ENCODE measurements around the gene MICAL3.

MICAL3 gene

GRCh38 chr22:17804331-17805080 is 219.9 kb downstream of the MICAL3 start:
- DNase-seq = no peak

GRCh38 chr22:17803609-17804270 is 220.6 kb downstream of the MICAL3 start:
- DNase-seq = no peak

- DNase-seq = no peak
Measured at GRCh38 chr22:17802822-17803221, 221.5 kb downstream of the MICAL3 start.

GRCh38 chr22:17802411-17802810 is 221.9 kb downstream of the MICAL3 start:
- no peak for DNase-seq

- no peak for DNase-seq
Measured at GRCh38 chr22:17797721-17798559, 226.4 kb downstream of the MICAL3 start.

GRCh38 chr22:17796695-17797094 is 227.7 kb downstream of the MICAL3 start:
- no peak for DNase-seq

GRCh38 chr22:17795661-17796548 is 228.5 kb downstream of the MICAL3 start:
- DNase-seq = no peak

- DNase-seq = no peak
Measured at GRCh38 chr22:17794726-17795542, 229.4 kb downstream of the MICAL3 start.

GRCh38 chr22:17792854-17793434 is 231.4 kb downstream of the MICAL3 start:
- no peak for DNase-seq

- no peak for DNase-seq
Measured at GRCh38 chr22:17792299-17792698, 232.1 kb downstream of the MICAL3 start.

GRCh38 chr22:17791196-17791595 is 233.2 kb downstream of the MICAL3 start:
- DNase-seq = no peak

GRCh38 chr22:17789379-17790200 is 234.8 kb downstream of the MICAL3 start:
- no peak for DNase-seq

GRCh38 chr22:17788528-17789378 is 235.6 kb downstream of the MICAL3 start:
- DNase-seq = no peak

GRCh38 chr22:17787716-17788330 is 236.5 kb downstream of the MICAL3 start:
- no peak for DNase-seq

GRCh38 chr22:17787241-17787640 is 237.1 kb downstream of the MICAL3 start:
- DNase-seq = no peak

- DNase-seq = no peak
Measured at GRCh38 chr22:17786435-17787161, 237.8 kb downstream of the MICAL3 start.

GRCh38 chr22:17785185-17786184 is 238.9 kb downstream of the MICAL3 start:
- DNase-seq = peak; percentile 85
